NOMO-1 (cell line): ENCODE data around the gene ASB2.
A peak's percentile ranks its signal among the peaks of the same experiment; 100 is the strongest.

Source experiments
- DNase-seq, 2 experiments: peaks; one replicate each; lab custom pipeline; 2025; ENCODE audit not compliant: unreplicated experiment in 2 of 2; lab: John Stamatoyannopoulos, UW

The ASB2 gene

GRCh38 chr14:93981316-93982229, 5.2 kb upstream of the ASB2 start:
- no peak for DNase-seq

DNA sequence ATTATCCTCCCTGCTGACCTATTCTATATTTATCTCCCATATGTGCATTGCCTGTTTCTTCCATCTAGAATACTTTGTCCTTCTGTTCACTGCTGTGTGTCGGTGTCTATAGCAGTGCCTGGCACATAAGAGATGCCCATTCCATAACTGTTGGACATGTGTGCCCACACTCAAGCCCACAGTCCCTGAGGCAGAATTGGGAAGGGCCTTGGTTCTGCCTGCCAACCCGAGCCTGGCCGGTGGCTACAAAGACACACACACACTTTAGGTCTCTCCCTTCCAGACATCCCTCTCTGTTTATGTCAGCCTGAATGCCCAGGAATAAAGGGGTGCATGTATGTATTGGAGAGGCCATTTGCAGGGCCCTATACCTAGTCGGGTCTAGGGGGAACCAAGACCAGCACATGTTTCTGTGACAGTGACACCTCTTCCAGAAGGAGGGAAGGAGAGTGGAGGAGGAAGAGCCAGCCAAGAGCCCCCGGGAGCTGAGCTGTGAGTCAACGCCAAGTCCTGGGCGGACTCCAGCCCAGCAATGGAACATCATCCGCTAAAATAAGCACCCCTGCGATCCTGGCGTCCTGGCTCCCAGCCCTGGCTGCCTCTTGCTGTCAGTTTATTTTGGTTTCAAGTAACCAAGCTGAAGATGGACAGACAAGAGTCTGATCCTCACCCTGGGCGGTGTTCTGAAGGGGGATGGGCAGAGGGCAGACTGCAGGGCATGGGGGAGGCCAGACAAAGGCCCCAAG, 4.3 kb upstream of the ASB2 start:
- DNase-seq: no peak

DNA sequence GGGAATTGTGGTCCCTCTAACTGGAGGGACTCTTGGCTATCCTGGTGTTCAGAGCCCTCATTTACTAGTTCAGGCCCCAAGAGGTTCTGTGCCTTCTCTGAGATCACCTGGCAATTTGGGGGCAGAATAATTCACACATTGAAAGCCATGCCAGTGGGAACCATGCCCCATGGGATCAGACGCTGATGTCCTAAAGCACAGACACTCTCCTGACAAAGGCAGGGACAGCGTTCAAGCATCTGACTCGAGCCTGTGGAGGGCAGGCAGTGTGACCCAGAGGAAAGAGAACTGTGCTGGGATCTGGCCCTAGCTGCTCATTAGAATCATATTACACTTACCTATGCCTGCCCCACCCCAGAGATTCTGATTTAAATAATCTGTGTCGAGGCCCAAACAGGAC, 2.4 kb upstream of the ASB2 start:
- no peak for DNase-seq

- peak; percentile 13 to 59 for DNase-seq
These were observed 1.6 kb upstream of the ASB2 start for GRCh38 chr14:93977790-93978581.

DNA sequence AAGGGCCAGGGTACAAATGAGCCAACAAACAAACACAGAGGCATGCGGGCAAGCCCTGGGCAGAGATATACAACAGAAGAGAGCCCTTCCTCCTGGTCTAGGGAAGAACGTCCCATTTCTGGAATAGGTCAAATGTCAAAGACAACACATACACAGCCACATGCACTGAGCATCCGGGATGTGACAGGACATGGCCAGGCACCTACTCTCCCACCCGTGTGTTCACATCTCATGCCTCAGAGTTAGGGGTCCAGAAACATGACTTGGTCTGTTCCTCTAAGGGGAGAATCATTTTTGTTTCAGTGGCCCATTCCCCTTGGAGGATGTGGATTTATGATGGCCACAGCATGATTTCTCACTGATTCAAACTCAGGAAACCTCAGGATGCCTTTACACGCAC, 801 bp upstream of the ASB2 start:
- DNase-seq: no peak

DNA sequence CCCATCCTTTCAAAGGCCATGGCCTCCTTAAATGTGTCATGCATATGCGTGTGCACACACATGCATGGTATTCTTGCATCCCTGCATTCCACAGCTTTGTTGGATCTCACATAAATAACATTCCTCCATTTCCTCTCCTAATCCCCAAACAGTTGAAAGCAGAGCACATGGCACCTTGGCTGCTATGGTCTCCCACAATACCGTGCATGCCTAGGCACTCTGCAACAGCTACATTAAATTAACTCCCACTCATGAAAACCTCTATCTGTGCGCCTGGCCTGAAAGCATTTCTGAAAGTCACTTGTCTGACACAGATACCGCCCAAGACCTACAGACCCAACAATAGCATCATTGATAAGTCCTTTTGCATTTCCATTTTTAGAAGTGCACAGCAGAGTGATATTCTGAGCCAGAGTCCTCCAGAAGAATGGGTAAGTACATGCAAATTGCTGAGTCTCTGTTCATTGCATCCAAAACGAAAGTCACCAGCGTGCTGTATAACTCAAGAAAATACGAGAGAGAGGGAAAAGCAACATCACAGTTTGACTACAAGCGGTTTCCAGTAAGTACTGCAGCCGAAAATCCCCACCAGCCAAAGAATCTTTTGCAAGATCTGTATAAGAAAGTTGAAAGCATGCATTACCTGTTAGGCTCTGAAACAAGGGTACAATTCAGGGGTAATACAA, 436 bp downstream of the ASB2 start:
- no peak for DNase-seq

GRCh38 chr14:93974833-93975232, 1.5 kb downstream of the ASB2 start:
- no peak for DNase-seq

- no peak for DNase-seq
These were observed 2.1 kb downstream of the ASB2 start for GRCh38 chr14:93974299-93974698.

DNA sequence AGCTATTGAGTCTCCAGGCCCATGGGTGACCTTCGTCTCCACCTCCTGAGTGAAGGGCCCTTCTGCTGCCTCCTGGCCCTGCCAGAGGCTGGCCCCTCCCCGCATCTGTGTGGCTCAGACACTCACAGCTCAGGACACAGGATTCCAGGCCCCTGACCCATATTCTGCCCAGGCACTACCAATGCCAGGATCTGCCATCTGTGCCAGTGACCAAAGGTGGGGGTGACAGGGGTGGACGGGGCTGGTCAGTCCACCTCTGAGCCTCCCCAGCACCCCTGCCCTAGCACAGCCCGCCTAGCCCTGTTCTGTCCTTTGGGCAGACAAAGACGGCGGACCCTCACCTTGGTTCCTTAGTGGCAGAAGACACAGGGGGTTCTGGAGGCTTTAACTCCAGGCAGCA, 2.8 kb downstream of the ASB2 start:
- DNase-seq: no peak

GRCh38 chr14:93972618-93973205, 3.7 kb downstream of the ASB2 start:
- no peak for DNase-seq

GRCh38 chr14:93971635-93972027, 4.7 kb downstream of the ASB2 start:
- no peak for DNase-seq

GRCh38 chr14:93970965-93971634, 5.3 kb downstream of the ASB2 start:
- DNase-seq: peak; percentile 42 to 46

DNA sequence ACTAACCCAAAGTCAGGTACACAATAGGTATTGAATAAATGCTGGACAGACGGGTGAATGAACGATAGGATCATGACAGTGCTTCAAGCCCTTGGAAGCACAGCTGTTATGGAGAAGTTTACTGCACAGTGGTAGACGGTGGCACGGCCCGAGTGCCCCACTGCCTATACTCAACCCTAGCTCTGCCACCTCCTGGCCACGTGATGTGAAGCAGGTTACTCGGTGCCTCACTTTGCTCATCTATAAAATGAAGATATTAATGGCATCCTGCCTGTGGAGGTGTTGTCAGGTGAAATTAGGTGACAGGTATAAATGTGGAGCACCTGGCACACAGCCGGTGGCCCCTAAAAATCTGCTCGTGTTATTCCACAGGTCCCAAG, 5.8 kb downstream of the ASB2 start:
- peak; percentile 60 to 68 for DNase-seq

GRCh38 chr14:93969082-93969828, 7.1 kb downstream of the ASB2 start:
- DNase-seq: no peak

- peak; percentile 67 to 93 for DNase-seq
These were observed 8.6 kb downstream of the ASB2 start for GRCh38 chr14:93967637-93968250.

DNA sequence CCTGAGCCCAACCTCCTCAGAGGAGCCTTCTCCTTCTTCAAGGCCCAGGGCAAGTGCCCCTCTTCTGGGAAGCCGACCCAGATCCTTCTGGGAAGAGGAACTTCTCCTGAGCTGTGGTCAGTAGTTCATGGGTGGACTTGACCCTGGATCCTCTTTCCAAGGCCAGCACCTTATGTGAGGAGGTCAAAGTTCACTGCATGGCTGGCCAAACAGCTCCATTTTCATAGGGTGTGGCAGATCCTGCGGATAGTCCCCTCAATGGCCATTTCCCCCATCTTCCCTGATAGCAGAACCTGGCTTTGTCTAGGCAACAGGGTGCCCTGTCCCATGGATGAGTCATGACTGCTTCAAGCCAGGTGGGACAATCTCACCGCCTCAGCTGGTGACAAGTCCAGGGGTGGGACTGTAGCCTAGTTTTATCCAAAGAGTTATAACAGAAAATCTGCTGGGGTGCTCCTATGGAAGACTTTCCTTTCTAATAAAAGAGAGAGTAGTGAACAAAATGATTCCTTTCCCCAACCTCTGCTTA, 10.4 kb downstream of the ASB2 start:
- DNase-seq: no peak

GRCh38 chr14:93965287-93965821, 11.0 kb downstream of the ASB2 start:
- no peak for DNase-seq

DNA sequence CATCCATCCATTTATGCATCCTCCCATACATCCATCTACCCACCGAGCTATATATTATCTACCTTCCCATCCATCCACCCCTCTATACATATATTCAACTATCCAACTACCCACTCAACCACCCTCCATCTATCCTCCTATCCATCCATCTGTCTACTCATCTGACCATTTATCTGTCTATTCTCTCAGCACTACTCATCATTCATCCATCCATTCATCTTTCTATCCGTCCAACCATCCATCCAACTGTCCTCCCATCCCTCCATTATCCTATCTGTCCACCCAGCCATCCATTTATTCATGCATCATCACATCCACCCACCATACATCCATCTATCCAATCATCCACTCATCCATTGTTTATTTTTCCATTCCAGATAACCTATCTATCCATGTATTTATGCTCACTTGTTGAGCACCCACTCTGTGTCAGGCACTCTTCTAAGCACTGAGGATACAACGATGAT, 11.5 kb downstream of the ASB2 start:
- DNase-seq: no peak
